DMS53 (cell line): ENCODE measurements around the gene SH3GL2.

Source experiments
- DNase-seq: peaks from one replicate; lab custom pipeline; 2025; lab: John Stamatoyannopoulos, UW

Gene SH3GL2

DNA sequence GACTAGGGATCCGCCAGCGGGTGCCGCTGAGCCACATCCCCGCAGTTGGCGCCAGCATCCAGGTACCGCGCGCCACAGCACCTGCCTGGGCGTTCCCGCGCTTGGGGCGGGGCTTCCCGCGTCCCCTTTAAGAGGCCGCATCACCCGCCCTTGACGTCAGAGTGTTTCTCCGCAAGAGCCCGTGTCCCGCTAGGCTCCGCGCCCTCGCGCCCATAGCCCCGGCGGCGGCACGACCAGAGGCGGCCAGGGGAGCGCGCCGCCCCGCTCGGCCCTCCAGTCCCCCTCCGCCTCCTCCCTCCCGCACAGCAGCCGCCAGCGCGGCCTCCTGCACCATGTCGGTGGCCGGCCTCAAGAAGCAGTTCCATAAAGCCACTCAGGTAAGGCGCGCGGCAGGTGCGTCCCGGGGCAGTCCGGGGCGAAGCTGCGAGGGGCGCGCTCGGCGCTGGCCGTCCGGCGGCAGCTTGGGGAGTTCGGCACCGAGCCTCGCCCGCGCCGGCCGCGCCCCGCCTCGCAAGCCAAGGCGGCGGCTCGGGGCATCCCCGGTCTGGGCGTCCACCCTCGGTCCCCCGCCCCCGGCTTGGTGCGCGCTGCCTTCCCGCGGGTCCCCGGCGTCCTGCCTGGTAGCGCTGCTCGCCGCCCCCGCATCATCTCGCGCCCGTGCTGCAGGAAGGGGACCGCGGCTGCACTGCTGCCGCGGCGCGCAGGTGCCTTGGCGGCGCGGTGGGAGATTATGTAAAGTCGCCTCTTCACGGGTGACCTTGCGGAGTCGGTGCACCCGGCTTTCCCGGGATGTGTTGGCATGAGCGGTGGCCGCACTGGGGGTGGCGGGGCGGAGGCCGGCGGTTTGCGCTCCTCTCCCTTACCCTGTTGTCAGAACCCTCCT lies at the start of gene SH3GL2:
Gene SH3GL2 (plus strand): TSS at position 156 of the 883 bp plus-strand sequence.
- DNase-seq, result peak; percentile 94

DNA sequence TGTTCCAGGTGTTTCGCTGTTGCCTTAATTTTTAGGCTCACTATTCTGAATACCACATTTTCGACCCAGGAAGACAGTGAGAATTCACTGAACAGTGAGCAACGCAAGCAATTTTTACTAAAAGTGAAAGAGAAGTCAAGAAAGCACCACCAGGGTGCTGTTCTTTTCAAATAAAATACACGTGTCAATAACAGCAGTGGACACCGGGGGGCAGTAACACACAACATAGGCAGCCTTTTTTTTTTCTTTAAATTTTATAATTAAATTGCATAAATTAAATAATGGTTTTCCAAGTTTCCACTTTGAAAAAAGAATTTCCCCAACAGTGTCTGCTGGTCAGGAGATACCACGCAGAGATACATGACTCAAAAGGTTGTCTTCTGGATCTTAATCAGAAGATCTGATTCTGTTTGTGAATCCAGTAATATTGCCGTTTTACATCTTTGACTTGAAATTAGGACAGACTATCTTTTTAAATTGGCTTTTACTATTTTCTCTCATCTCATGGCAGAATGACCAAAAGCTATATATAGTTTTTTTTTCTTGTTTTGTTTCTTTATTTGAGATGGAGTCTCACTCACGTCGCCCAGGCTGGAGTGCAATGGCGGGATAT lies 47.1 kb upstream of the SH3GL2 start:
- DNase-seq, result peak; percentile 64

DNA sequence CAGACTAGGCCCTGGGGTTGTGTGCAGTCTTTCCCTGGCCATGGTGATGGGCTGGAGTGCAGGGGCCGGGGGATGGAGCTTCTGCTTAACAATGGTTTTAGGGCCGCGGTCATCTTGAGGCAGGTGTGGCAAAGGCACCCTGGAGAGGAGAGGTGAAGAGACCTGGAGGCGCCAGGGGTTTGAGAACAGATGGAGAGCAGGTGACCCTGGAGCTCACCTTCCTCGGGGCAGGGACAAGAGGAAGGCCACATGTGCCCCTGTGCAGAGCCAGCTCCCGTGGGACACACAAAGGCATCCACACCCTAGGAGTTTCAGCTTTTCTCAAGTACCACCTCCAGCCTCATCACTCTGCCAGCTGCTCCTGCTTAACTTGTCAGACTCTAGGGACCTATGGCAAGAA lies 46.4 kb upstream of the SH3GL2 start:
- DNase-seq, result no peak

DNA sequence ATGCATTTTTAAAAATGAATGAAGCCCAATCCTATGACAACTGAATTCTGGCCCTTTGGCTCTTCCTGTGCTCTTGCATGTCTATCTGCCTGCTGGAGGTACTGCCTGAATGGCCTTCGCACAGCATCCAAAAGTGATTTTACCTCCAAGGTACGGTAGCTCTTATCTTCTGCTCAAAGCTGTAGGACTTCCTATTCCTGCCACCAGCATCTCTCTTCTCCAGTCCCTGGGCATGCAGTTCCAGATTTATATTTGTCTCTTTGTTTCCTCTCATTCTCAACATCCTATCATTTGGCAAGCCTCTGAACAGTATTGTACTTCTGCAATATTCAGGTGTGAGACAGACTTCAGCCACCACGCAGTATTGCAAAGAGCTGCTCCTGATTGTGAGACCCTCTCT lies 43.7 kb upstream of the SH3GL2 start:
- no peak for DNase-seq

DNA sequence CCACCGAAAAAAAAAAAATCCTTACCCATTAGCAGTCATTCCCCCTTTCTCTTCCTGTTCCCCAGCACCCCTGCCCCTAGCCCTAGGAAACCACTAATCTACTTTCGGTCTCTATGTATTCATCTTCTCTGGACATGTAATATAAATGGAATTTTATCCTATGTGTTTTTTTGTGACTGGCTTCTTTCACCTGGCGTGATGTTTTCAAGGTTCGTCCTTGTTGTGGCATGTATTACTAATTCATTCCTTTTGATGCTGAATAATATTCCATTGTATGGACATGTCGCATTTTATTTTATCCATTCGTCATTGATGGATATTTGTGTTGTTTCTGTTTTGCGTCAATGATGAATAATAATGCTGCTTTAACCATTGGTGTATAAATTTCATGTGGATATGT lies 42.8 kb upstream of the SH3GL2 start:
- no peak for DNase-seq

DNA sequence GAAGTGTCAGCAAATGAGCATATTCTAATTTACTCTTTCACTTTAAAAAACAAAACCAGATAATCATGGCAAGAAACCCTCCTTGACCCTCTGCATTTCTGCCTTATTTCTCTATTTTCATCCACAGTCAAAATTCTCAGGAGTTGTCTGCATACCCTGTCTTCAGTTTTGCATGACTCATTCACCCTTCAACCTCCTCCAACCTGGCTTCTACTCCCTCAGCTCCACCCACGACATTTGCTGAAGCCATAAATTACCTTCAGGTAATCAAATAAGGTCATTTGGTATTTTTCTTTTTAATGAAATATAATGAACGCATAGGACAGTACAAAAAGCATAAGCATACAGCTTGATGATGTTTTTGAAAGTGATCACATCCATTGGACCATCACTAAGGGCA lies 27.8 kb upstream of the SH3GL2 start:
- DNase-seq, result no peak

DNA sequence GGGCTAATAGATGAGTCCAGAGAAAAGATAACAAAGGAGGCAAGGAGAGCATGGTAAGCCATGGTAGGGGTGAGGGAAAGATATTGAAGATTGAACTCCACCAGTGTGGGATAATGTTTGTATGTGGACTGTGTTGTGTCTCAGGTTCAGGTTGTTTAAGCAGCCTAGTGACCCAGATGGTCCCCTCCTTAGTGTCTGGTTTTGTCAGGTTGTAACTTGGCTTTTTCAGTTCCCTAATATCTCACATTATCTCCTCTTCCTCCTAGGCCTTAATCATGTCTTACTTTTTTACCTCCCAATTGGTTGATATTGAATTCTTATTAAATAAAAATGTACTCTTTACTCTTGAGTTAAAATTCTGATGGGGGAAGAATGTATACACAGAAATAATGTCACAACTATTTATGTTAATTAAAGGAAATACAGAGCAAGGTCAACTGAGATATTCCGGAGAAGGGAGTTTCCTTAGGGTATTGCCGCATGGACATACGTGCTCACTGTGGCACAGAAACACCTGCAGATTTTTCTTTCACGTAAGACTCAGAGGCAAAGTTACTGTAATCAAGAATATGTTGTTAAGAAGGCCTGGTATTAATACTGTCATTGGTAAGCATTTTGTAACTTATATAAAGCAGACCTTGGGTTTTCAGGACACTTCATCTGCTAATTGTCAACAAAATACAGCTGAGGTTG lies 23.4 kb upstream of the SH3GL2 start:
- DNase-seq, result no peak

DNA sequence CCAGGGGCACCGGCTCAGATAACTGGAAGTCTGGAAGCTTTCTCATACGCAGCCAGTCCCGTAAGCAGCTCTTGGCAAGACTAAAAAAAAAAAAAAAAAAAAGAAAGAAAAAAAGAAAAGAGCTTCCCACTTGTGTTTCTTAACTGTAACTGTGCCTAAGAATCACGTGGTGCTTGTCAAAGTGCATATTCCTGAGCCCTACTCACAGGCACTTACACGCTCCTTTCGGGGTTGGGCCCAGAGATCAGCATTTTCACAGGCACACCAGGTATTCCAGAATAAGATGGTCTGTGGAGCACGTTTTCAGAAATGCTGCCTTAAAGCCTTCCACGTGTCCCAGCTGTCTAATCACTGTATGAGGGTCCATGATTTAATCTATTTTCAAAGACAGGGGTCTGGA lies 22.6 kb upstream of the SH3GL2 start:
- DNase-seq, result no peak

DNA sequence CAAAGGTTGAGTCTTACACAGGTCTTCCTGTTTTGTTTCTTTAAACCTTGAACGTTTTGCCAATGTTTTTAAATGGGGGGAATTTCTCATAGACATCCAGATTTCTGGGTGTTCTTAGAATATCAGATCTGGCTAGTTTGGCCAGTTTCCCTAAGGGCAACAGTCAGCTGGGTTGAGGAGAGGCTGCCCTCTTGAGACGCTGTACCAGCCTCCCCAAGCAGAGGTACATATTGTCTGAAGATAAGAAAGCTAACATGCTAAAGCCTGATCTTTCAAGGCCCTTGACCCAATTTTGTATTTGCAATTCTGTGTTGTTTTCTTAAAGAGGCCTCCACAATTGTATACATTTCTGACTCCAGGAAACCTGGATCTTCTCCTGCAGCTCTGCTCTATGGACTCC lies 21.9 kb upstream of the SH3GL2 start:
- no peak for DNase-seq

DNA sequence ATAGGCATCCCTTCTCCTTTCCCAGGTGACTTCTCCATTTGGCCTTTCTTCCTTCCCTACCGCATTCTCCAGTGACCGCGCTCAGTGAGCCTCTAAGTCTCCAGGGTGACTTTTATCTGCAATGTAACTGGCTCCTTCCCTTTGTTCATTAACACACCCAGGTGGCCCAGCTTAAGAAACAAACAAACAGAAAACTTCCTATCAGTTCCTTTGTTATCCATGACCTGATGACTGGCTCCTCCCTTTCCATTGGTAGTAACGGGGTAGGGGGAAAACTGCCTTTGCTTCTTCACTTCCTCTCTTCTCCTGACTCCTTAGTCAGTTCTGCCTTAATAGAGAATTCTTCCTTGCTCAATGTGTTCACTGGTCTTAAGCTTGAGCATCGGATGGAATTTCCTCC lies 7.0 kb upstream of the SH3GL2 start:
- DNase-seq, result no peak

DNA sequence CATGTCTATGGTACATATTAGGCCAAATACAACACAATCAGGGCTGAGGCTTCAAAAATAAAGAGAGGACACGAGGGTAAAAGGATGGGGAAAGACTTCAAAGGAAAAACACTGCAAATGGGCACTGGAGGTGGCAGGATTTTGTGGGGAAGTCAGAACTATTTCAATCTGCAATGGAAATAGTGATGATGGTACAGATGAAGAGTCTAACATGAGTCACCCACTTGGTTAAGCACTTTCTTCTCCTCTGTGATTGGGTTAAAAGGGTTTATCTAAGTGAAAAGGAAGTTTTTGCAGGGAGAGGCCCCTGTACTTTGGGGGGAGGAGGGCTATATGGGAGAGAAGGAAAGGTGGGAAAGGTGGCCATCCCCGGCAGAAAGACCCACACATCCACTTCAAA lies 4.5 kb upstream of the SH3GL2 start:
- no peak for DNase-seq

DNA sequence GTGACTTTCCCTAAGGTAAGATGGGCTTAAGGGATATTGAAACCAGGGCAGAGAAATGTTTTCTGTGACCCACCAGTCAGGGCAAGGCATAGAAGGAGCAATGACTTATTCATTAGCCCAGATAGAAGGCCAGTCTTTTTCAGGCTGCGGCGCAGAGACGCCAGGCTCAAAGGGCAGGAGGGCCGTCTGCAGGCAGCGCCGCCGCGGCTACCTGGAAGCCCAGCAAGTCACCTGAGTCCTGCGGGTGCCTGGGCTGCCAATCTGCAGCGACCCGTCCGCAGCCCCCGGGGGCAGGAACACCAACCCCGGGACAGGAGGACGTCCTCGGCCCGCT lies 322 bp upstream of the SH3GL2 start:
- DNase-seq, result no peak

DNA sequence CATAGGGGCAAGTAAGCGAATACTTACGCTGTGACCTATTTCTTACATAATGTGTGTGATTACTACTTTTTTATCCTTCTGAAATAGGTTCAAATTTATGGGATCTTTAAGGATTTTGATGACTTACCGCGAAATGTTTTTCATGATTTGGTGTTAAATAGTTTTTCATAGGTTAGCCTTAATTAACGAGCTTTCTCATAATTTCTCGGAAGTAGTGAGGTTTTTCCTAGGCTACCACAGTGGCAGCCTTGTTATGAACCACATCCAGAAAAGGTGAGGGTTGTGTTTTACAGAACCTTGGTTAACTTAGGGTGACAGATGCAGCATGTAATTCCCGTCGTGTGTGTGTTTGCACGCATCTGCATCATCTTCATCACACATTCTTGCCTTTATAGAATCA lies 1.3 kb downstream of the SH3GL2 start:
- DNase-seq, result no peak

DNA sequence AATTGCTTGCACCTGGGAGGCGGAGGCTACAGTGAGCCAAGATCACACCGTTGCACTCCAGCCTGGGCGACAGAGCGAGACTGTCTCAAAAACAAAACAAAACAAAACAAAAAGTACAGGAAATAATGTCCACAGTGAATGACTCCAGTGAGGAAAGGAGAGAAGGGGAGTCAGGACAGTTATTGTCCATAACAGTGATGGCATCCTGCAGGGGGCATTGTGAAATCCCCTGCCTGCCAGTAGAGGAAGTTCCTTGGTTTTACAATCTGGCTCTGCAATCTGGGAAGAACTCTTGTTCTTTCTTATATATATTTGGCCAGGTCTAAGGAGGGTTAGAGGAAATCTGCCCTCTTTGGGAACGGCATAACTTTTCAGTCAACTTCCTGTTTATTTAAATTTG lies 8.2 kb downstream of the SH3GL2 start:
- DNase-seq, result no peak

DNA sequence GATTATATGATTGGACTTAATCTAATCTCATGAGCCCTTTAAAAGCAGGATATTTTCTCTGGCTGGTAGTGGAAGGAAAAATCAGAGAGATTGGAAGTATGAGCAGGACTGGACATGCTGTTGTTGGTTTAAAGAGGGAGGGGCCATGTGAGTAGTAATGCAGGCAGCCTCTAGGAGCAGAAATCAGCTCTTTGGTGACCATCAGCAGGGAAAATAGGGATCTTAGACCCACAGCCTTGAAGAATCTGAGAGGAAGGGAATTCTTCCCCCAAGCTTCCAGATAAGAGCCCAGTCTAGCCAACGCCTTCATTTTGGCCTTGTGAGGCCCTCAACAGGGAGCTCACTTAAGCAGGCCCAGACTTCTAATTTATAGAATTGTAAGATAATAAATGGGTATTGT lies 9.5 kb downstream of the SH3GL2 start:
- DNase-seq, result peak; percentile 7

DNA sequence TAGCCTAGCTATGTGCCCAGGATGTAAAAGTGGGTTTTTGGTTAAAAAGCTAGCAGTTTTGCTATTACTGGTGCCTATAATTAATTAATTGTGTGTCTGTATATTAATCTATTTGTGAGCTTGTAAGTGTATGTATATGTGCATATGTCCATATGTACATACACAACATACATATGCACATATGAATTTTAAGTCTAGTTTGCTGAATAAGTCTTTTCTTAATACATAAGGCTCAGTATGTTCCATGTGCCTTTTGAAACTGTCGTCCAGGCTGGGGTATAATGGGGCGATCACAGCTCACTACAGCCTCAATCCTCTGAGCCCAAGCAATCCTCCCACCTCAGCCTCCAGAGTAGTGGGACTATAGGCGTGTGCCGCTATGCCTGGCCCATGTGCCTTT lies 10.1 kb downstream of the SH3GL2 start:
- no peak for DNase-seq

DNA sequence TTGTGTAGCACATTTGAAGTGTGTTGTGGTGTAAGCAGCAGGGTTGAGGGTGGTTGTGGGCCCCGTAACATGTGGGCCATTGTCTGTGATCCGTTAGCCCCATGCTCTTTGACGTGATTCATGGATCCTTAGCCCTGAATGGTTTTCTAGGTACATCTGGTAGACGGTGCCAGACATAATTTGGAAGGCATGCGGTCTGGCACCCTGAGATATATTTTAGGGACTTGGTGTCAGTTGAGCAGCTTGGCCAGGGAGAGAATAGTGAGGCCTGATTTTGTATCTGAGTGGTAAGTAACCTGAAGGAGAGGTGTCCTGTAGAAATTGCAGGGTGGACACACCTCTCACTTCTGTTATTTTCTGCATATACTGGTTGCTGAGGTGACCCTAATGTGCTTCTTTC lies 10.9 kb downstream of the SH3GL2 start:
- no peak for DNase-seq

DNA sequence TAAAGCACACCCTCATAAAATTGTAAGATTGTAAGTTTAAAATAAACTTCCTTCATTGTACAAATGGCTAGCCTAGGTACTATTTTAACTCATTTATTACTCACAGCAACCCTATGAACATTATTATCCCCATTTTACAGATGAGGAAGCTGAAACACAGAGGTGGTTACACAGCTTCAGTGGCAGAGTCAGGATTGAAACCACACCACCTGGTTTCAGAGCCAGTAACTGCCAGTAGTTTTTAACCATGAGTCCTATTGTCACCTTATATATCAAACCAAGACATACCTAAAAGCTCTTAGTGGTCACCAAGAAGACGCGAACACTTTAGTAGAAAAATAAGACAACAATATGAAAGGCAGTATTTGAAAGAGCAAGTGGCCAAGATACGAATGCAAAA lies 16.1 kb downstream of the SH3GL2 start:
- no peak for DNase-seq

DNA sequence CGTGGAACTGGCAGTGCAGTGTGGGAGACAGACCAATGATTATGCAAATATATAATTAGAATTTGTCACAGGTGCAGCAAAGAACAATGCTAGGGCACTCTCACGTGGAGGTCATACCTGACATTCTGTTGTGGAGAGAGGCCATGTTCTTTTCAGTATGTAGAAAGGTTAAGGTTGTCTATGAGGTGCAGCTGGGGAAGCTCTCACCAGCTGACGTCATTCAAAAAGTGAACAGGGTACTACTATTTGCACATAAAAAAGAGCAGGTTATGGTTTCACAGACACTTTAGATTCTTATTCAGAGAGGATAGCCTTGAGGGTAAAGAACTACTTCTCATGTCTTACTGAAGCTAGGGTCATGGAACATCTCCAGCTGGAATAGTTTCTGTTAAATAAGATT lies 19.1 kb downstream of the SH3GL2 start:
- DNase-seq, result peak; percentile 33

DNA sequence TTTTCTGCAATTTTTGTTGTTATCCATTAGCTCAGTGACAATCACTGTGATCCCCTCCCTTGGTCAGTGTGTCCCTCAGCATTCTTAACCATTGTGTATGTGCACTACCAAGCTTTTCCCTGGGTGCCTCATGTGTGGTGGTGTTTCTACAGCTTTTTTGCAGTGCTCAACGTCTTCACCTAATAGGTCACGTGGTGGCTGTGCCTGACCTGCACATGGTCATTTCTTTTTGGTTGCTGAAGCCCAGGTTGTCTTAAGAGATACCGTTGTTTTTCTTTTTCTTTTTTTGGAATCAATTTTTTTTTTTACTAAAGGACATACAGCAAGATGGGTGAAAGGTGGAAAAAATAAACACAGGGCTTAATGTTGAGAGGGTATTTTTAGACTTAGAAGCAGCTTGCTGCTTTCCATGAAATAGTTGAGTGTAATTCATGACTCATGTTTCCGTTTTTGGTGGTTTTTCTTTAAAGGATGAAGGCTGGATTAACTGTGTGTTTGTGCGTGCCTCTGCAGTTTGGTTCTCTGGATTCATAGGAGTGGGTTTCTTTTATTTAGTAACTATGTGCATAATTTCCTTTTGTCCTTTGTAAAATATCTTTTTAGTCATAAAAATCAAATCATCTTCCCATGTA lies 22.2 kb downstream of the SH3GL2 start:
- DNase-seq, result peak; percentile 36

DNA sequence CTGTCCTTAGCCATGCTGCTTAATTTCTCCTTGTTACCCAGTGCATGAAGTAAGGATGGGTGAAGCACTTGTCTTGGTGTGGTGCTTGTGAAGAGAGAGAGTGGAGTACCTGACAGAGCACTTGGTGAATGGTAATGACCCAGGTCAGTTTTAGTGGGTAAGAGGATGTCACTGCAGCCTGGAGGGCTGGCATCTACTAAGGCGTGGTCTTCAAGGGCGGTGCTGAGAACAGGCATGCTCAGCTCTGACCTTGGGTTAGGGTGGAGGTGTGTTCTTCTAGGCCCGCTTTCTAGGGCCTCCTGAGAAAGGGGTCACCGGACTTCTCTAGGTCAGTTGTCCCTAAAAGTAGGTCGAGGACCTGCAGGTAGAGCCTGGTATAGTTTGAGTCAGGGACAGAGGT lies 25.7 kb downstream of the SH3GL2 start:
- DNase-seq, result no peak

DNA sequence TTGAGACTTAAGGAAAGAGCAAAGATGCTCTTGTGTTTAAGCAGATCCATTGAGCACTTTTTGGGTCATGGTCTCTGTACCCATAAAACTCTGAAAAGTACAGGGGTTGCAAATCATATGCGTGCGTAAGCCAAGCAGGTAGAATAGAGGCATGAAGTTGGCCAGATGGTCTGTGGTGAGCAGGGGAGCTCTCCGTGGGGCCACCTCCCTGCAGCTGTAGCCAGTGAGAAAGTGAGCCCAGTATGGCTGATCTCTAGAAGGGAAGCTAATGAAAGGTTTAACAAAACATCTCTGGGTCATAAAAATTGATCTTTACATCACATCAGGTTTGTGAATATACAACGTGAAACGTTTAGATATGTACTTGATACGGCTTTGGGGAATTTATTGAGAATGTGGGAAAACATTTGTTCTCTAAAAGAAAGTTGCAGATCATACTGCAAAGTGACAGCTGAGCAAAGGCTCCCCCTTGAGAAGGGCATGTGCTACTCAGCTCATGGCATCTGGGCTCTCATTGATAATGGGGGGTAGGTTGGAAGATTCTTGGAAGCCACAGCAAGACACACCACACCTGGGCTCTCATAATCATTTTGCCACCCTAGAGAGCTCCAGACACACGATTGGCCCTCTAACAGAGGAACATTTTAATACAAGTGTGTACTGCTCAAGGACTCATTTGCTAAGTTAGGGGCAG lies 30.6 kb downstream of the SH3GL2 start:
- no peak for DNase-seq
